IMR-90 (cell line): Measurements from ENCODE around the gene ZNF747. TPM values are rescaled to one million over a fixed set of nuclear protein-coding genes. Genes with fewer than 3 reads are reported as not detected.

ENCODE experiments used
- ATAC-seq: fragments of 200-7000 bp; cut with Tn5 transposase; 2 replicates; pipeline ENCODE4 v1.9.1; 2020; ENCODE audit warnings: low read depth, mild to moderate bottlenecking, moderate library complexity
- BruUV-seq: library from RNA; stranded (reverse); fragments of 400-500 nt; replicated peaks from 2 replicates; lab custom pipeline; 2021; lab: Mats Ljungman, UMichigan
- CTCF ChIA-PET: fragments of 300-600 bp; formaldehyde crosslinking; extraction: SDS; loops from one replicate; lab custom pipeline; 2021; ENCODE audit warnings: antibody characterized with exemption; lab: Yijun Ruan, JAX
- POLR2A ChIA-PET: fragments of 300-600 bp; sonication (Branson Sonifier 250); formaldehyde crosslinking; loops from one replicate; lab custom pipeline; 2022; ENCODE audit warnings: antibody characterized with exemption; ENCODE audit not compliant: unreplicated experiment; lab: Charles Lee
- DNase-seq: peaks from one replicate; pipeline ENCODE4 v3.0.0; 2013
- H2AFZ ChIP-seq: replicated peaks from 2 replicates; pipeline ENCODE3; 2013; ENCODE audit warnings: low read length, mild to moderate bottlenecking; ENCODE audit not compliant: poor library complexity
- H2AK5ac ChIP-seq: 2 replicates; pipeline ENCODE4 v1.6.1; 2013; ENCODE audit warnings: low read depth, low read length, inconsistent platforms
- H2AK9ac ChIP-seq: replicated peaks from 2 replicates; pipeline ENCODE3; 2013; ENCODE audit warnings: mild to moderate bottlenecking, low read depth, low read length, moderate library complexity; ENCODE audit not compliant: poor library complexity
- H2BK120ac ChIP-seq: 2 replicates; pipeline ENCODE4 v1.6.1; 2013; ENCODE audit warnings: low read depth, low read length, inconsistent platforms
- H2BK15ac ChIP-seq: 3 replicates; pipeline ENCODE4 v1.6.1; 2013; ENCODE audit warnings: low read depth, low read length, inconsistent platforms
- H2BK20ac ChIP-seq: 2 replicates; pipeline ENCODE4 v1.6.1; 2013; ENCODE audit warnings: low read depth, mild to moderate bottlenecking, inconsistent platforms, low read length, moderate library complexity
- H2BK5ac ChIP-seq: 2 replicates; pipeline ENCODE4 v1.6.1; 2013; ENCODE audit warnings: mild to moderate bottlenecking, low read depth, low read length, inconsistent platforms; ENCODE audit not compliant: poor library complexity, severe bottlenecking
- H3K14ac ChIP-seq: replicated peaks from 2 replicates; pipeline ENCODE4 v1.6.1; 2013; ENCODE audit warnings: low read depth, low read length, inconsistent platforms
- H3K18ac ChIP-seq: 2 replicates; pipeline ENCODE4 v1.6.1; 2013; ENCODE audit warnings: low read depth, low read length, control low read depth
- H3K23ac ChIP-seq: 2 replicates; pipeline ENCODE4 v1.6.1; 2013; ENCODE audit warnings: low read depth, low read length, inconsistent platforms
- H3K27ac ChIP-seq: 2 replicates; pipeline ENCODE4 v1.5.1; 2013; ENCODE audit warnings: mild to moderate bottlenecking, control low read depth, low read length; ENCODE audit not compliant: insufficient read depth
- H3K27me3 ChIP-seq: 2 replicates; pipeline ENCODE4 v1.6.1; 2013; ENCODE audit warnings: low read length; ENCODE audit not compliant: control insufficient read depth, insufficient read depth
- H3K36me3 ChIP-seq: 2 replicates; pipeline ENCODE4 v1.6.1; 2013; ENCODE audit warnings: low read length, mixed read lengths; ENCODE audit not compliant: control insufficient read depth, insufficient read depth
- H3K4ac ChIP-seq: 2 replicates; pipeline ENCODE4 v1.6.1; 2013; ENCODE audit warnings: low read depth, low read length, inconsistent platforms
- H3K4me1 ChIP-seq: 2 replicates; pipeline ENCODE4 v1.6.1; 2013; ENCODE audit warnings: low read length, mixed read lengths; ENCODE audit not compliant: control insufficient read depth, insufficient read depth
- H3K4me2 ChIP-seq: 2 replicates; pipeline ENCODE4 v1.6.1; 2013; ENCODE audit warnings: low read depth, mild to moderate bottlenecking, control low read depth, low read length, moderate library complexity
- H3K4me3 ChIP-seq: 2 replicates; pipeline ENCODE4 v1.5.1; 2013; ENCODE audit warnings: low read depth, mild to moderate bottlenecking, control low read depth, low read length, moderate library complexity; ENCODE audit not compliant: insufficient read depth
- H3K56ac ChIP-seq: 2 replicates; pipeline ENCODE4 v1.6.1; 2013; ENCODE audit warnings: low read length, inconsistent platforms; ENCODE audit not compliant: insufficient read depth; ENCODE audit errors: extremely low read depth
- H3K79me1 ChIP-seq, 2 experiments: 2 replicates each; pipeline ENCODE4 v1.6.1; 2013; ENCODE audit warnings: low read length in 2 of 2, inconsistent platforms in 1 of 2, low read depth in 1 of 2
- H3K9ac ChIP-seq: 2 replicates; pipeline ENCODE4 v1.6.1; 2013; ENCODE audit warnings: low read depth, low read length, control low read depth
- H3K9me1 ChIP-seq: 2 replicates; pipeline ENCODE4 v1.6.1; 2013; ENCODE audit warnings: low read length, inconsistent platforms; ENCODE audit not compliant: insufficient read depth
- H3K9me3 ChIP-seq: 2 replicates; pipeline ENCODE4 v1.6.1; 2013; ENCODE audit warnings: low read length; ENCODE audit not compliant: control insufficient read depth, insufficient read depth
- H4K20me1 ChIP-seq: 2 replicates; pipeline ENCODE4 v1.6.1; 2013; ENCODE audit warnings: low read length, inconsistent platforms; ENCODE audit not compliant: insufficient read depth
- H4K5ac ChIP-seq: 2 replicates; pipeline ENCODE4 v1.6.1; 2013; ENCODE audit warnings: mild to moderate bottlenecking, low read depth, low read length, control low read depth
- H4K8ac ChIP-seq, 2 experiments: 2 replicates each; pipeline ENCODE4 v1.6.1; 2013; ENCODE audit warnings: low read depth in 2 of 2, low read length in 2 of 2, control low read depth in 1 of 2, inconsistent platforms in 1 of 2
- H4K91ac ChIP-seq: 2 replicates; pipeline ENCODE4 v1.6.1; 2013; ENCODE audit warnings: low read depth, low read length, inconsistent platforms; ENCODE audit not compliant: insufficient read depth
- CHD1 ChIP-seq: IDR thresholded peaks from 2 replicates; pipeline ENCODE4 v1.6.1; 2012; ENCODE audit warnings: low read depth, low read length, improper control_type of control experiment
- FOS ChIP-seq: fragments of 150-350 bp; IDR thresholded peaks from 2 replicates; pipeline ENCODE4 v1.6.1; 2016; ENCODE audit warnings: low read depth, low read length
- MAFK ChIP-seq: IDR thresholded peaks from 2 replicates; pipeline ENCODE4 v1.6.1; 2012; ENCODE audit warnings: low read depth, low read length, improper control_type of control experiment
- MXI1 ChIP-seq: IDR thresholded peaks from 2 replicates; pipeline ENCODE4 v1.6.1; 2012; ENCODE audit warnings: low read depth, mild to moderate bottlenecking, low read length, moderate library complexity, borderline replicate concordance
- NFE2L2 ChIP-seq: fragments of 150-350 bp; IDR thresholded peaks from 2 replicates; pipeline ENCODE4 v1.6.1; 2016; ENCODE audit warnings: low read depth, mild to moderate bottlenecking, low read length
- RAD21 ChIP-seq: IDR thresholded peaks from 2 replicates; pipeline ENCODE4 v1.6.1; 2012; ENCODE audit warnings: low read length, improper control_type of control experiment
- RCOR1 ChIP-seq: IDR thresholded peaks from 2 replicates; pipeline ENCODE4 v1.6.1; 2012; ENCODE audit warnings: mild to moderate bottlenecking, low read length, improper control_type of control experiment; ENCODE audit not compliant: insufficient replicate concordance
- WGBS, 2 experiments: methylation state at CpG; one replicate each; pipeline versions ENCODE4 v1.1.5 to v1.1.7; 2013; ENCODE audit warnings: missing lambda C conversion rate in 2 of 2; ENCODE audit not compliant: insufficient read length in 1 of 2; ENCODE audit errors: extremely low coverage in 2 of 2; 5-methylcytosine and 5-hydroxymethylcytosine counted together
- dilution Hi-C: fragments of 300-500 bp; cut with HindIII; formaldehyde crosslinking; loops from one replicate; pipeline ENCODE4 v1.14.3; 2018; ENCODE audit warnings: low sequenced_read_pairs; ENCODE audit not compliant: unreplicated experiment
- in situ Hi-C: fragments of 300-500 bp; cut with MboI; formaldehyde crosslinking; loops from 3 replicates; pipeline ENCODE4 v1.14.3; 2019; ENCODE audit warnings: low sequenced_read_pairs, inconsistent platforms, mixed read lengths
- intact Hi-C: fragments of 100-400 bp; cut with micrococcal nuclease; formaldehyde crosslinking; loops from 2 replicates; pipeline ENCODE4 v1.10.0; 2022
- polyA plus RNA-seq, 3 experiments: library from polyadenylated mRNA; depleted of rRNA; stranded (reverse); fragments of >200 nt; gene quantifications; 2 replicates each; pipeline ENCODE4 v1.2.3, GENCODE V29; 2012; ENCODE audit warnings: low replicate concordance in 1 of 3
- total RNA-seq: library from RNA; depleted of rRNA; stranded (reverse); fragments of >200 nt; gene quantifications from 2 replicates; pipeline ENCODE4 v1.2.3, GENCODE V29; 2012
- TF ChIP-seq, protein P1 (sequence below): conservative IDR thresholded peaks from 2 replicates; pipeline ENCODE4 v1.5.1; 2012; ENCODE audit warnings: mild to moderate bottlenecking, low read depth, low read length, improper control_type of control experiment
- TF ChIP-seq, protein P2 (sequence below): fragments of 150-350 bp; IDR thresholded peaks from 2 replicates; pipeline ENCODE4 v1.6.1; 2017; ENCODE audit warnings: mild to moderate bottlenecking, antibody characterized with exemption, low read length, low read depth

The ZNF747 gene
- total and polyA plus RNA-seq, 2 of the 4 experiments (the other 2 are of a cell fraction): 2.0 to 2.9 TPM

DNA sequence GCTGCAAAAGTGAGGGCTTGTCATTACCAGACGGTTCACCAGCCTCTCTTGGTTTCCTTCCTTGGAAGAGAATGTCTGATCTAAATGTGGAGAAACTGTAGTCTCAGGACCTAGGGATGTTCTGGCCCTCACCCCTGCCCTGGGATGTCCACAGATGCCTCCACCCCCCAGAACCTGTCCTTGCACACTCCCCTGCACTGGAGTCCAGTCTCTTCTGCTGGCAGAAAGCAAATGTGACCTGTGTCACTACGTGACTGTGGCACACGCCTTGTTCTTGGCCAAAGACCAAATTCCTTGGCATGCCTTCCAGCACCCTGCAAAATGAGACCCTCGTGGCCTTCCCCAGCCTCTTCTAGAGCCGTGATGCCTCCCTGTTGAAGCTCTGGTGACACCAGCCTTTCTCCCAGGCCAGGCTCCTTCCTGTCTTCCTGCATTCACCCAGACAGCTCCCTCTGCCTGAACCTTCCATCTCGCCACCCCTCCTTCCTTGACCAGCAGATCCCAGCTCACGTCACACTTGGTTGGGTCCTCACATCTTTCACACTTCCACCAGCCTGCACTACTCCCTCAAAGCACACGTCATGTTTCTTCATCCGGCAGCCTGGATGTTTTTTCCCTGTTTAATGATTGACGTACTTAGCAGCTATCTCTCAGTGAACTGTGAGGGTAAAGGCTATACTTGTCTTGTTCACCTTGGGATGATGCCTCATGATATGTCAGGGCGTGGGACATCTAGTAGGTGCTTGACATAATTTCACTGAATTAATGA lies 12.6 kb downstream of the ZNF747 start (continued):
- no peak for TF ChIP-seq FOS

DNA sequence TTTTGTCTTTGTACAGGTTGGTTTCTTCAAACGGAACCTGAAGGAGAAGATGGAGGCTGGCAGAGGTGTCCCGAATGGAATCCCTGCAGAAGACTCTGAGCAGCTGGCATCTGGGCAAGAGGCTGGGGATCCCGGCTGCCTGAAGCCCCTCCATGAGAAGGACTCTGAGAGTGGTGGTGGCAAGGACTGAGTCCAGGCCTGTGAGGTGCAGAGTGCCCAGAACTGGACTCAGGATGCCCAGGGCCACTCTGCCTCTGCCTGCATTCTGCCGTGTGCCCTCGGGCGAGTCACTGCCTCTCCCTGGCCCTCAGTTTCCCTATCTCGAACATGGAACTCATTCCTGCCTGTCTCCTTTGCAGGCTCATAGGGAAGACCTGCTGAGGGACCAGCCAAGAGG lies 13.2 kb downstream of the ZNF747 start:
- H4K91ac ChIP-seq: no peak overlapping the region
- in situ Hi-C loops (no loop called here), dilution Hi-C loops (no loop called here), intact Hi-C loops (no loop called here)
- BruUV-seq: no TSS peak
- ChIA-PET CTCF (interaction anchor here (0.6 kb wide), 1 partner anchor 77 kb away, joined by 5 read pairs; no protein-coding TSS in a partner anchor), POLR2A (no interaction called here)
- no peak overlapping the region for H3K23ac ChIP-seq
- H2BK20ac ChIP-seq: no peak overlapping the region
- H2BK15ac ChIP-seq: no peak overlapping the region
- no peak overlapping the region for H3K56ac ChIP-seq
- DNase-seq (no peak), ATAC-seq (no peak)
- H3K9me1 ChIP-seq: no peaks in the 10 kb centered on the region; the same call in 1 of the 2 replicates
- H3K4me1 ChIP-seq: no peaks in the 10 kb centered on the region
- no peak overlapping the region for H3K4me2 ChIP-seq
- peaks cover 10% of the 10 kb centered on the region; the same call in 1 of the 2 replicates for H3K27me3 ChIP-seq
- H3K9ac ChIP-seq: no peak overlapping the region
- no peak overlapping the region for H3K4me3 ChIP-seq
- H3K14ac ChIP-seq: no peak overlapping the region
- peaks cover 5 to 6% of the 10 kb centered on the region in 2 experiments; a peak in 3 of 4 replicates for H3K79me1 ChIP-seq
- peaks cover 9% of the 10 kb centered on the region; the same call in 1 of the 2 replicates for H3K36me3 ChIP-seq
- H3K27ac ChIP-seq: no peak overlapping the region
- TF ChIP-seq CHD1 (no peak), NFE2L2 (no peak), RAD21 (no peak), FOS (no peak), MAFK (no peak), RCOR1 (no peak), MXI1 (no peak)
- TF ChIP-seq, protein P1, sequence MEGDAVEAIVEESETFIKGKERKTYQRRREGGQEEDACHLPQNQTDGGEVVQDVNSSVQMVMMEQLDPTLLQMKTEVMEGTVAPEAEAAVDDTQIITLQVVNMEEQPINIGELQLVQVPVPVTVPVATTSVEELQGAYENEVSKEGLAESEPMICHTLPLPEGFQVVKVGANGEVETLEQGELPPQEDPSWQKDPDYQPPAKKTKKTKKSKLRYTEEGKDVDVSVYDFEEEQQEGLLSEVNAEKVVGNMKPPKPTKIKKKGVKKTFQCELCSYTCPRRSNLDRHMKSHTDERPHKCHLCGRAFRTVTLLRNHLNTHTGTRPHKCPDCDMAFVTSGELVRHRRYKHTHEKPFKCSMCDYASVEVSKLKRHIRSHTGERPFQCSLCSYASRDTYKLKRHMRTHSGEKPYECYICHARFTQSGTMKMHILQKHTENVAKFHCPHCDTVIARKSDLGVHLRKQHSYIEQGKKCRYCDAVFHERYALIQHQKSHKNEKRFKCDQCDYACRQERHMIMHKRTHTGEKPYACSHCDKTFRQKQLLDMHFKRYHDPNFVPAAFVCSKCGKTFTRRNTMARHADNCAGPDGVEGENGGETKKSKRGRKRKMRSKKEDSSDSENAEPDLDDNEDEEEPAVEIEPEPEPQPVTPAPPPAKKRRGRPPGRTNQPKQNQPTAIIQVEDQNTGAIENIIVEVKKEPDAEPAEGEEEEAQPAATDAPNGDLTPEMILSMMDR: no peak
- TF ChIP-seq, protein P2, sequence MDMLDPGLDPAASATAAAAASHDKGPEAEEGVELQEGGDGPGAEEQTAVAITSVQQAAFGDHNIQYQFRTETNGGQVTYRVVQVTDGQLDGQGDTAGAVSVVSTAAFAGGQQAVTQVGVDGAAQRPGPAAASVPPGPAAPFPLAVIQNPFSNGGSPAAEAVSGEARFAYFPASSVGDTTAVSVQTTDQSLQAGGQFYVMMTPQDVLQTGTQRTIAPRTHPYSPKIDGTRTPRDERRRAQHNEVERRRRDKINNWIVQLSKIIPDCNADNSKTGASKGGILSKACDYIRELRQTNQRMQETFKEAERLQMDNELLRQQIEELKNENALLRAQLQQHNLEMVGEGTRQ: no peak
- H3K18ac ChIP-seq: no peak overlapping the region
- H3K9me3 ChIP-seq: no peaks in the 10 kb centered on the region
- no peak overlapping the region for H2AK9ac ChIP-seq
- H4K8ac ChIP-seq: no peak overlapping the region
- no peak overlapping the region for H2BK120ac ChIP-seq
- peak overlapping the region; percentile 33 for H2AFZ ChIP-seq
- no peak overlapping the region for H2BK5ac ChIP-seq
- H2AK5ac ChIP-seq: no peak overlapping the region
- H4K5ac ChIP-seq: no peak overlapping the region
- H4K20me1 ChIP-seq: no peaks in the 10 kb centered on the region; the same call in 1 of the 2 replicates
- 88% methylated on average over 5 of the region's 7 CpGs; no CpG with 5 or more reads in 1 of the 2 experiments for WGBS, 2 experiments
- no peak overlapping the region for H3K4ac ChIP-seq
